Islet of Langerhans (tissue), 1 donor: ENCODE measurements around the gene SSH2.
"Not testable (repeated sequence)": the region's sequence is repeated elsewhere in the genome, so short reads cannot be mapped to it uniquely, and the experiment has no call there.

Source experiments
- FAIRE-seq: peaks from one replicate; lab custom pipeline; 2011; peaks lifted over from hg19 to GRCh38; lab: Jason Lieb, UNC

SSH2 gene

GRCh38 chr17:29870836-29871465 is 59.1 kb downstream of the SSH2 start:
- no peak for FAIRE-seq

- peak; percentile 24 for FAIRE-seq
Measured at GRCh38 chr17:29867643-29868181, 62.3 kb downstream of the SSH2 start.

DNA sequence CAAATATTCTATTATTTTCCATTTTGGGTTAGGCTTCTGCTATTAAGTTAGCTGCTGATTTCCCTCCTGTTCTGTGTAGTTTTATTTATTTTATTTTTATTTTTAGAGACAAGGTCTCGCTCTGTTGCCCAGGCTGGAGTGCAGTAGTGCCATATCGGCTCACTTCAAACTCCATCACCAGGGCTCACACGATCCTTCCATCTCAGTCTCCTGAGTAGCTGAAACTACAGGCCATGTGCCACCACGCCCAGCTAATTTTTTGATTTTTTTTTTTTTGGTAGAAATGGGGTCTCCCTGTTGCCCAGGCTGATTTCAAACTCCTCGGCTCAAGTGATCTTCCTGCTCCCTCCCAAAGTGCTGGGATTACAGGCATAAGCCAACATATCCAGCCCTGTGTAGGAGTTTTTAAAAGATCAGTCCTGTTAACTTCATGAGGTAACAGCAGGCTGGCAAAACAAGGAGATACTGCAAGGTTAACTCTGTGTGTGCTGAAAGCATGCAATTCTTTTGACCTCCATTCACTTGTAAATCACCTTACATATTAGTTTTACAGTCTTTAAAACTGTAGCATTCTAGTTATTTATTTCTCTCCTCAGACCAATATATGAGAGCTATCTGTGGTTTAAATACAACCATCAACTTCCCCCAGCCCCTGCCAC is 63.2 kb downstream of the SSH2 start:
- FAIRE-seq = no peak

- no peak for FAIRE-seq
Measured at GRCh38 chr17:29864615-29865014, 65.4 kb downstream of the SSH2 start.

DNA sequence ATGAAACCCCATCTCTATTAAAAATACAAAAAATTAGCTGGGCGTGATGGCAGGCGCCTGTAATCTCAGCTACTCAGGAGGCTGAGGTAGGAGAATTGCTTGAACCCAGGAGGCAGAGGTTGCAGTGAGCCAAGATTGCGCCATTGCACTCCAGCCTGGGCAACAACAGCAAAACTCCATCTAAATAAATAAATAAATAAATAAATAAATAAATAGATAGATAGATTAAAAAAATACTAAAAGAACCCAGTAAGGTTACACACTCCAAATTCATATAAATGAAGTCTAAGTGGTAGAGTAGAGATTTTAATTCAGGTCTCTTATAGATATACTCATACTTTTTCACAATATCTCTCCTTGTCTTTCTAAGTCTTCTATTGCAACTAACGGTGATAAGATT is 65.9 kb downstream of the SSH2 start:
- not testable (repeated sequence) for FAIRE-seq

- FAIRE-seq = no peak
Measured at GRCh38 chr17:29862951-29863350, 67.1 kb downstream of the SSH2 start.

GRCh38 chr17:29862127-29862526 is 67.9 kb downstream of the SSH2 start:
- no peak for FAIRE-seq

DNA sequence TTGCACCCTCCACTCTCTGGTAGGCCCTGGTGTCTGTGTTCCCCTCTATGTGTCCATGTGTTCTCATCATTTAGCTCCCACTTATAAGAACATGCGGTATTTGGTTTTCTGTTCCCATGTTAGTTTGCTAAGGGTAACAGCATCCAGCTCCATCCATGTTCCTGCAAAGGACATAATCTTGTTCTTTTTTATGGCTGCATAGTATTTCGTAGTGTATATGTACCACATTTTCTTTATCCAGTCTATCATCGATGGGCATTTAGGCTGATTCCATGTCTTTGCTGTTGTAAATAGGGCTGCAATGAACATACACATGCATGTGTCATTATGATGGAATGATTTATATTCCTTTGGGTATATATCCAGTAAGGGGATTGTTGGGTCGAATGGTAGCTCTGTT is 70.6 kb downstream of the SSH2 start:
- not testable (repeated sequence) for FAIRE-seq

- FAIRE-seq = no peak
Measured at GRCh38 chr17:29857823-29858222, 72.2 kb downstream of the SSH2 start.

DNA sequence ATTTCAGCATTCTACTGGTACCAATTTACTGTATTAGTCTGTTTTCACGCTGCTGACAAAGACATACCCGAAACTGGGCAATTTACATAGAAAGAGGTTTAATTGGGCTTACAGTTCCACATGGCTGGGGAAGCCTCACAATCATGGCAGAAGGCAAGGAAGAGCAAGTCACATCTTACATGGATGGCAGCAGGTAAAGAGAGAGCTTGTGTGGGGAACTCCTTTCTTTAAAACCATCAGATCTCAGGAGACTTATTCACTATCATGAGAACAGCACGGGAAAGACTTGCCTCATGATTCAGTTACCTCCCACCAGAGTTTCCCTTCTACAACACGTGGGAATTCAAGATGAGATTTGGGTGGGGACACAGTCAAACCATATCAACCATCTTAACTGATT is 72.9 kb downstream of the SSH2 start:
- FAIRE-seq = not testable (repeated sequence)

GRCh38 chr17:29855686-29856085 is 74.3 kb downstream of the SSH2 start:
- no peak for FAIRE-seq

DNA sequence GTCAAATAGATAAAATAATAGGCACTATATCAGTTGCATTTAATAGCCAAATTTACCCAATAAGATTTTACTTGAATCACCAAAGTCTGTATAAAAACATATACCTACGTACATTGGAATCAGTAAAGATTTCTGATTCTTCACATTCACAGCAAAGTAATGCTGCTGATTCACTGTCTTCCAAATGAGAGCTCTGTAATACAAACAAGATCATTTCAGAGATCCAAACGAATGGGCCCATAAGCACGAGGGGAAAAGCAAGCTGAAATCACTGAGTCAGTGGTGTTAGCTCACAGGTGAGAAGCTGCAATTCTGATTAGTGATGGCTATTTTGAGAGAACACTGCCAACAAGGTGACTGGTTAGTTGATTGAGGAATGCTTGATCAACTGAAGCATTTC is 81.3 kb downstream of the SSH2 start:
- no peak for FAIRE-seq

DNA sequence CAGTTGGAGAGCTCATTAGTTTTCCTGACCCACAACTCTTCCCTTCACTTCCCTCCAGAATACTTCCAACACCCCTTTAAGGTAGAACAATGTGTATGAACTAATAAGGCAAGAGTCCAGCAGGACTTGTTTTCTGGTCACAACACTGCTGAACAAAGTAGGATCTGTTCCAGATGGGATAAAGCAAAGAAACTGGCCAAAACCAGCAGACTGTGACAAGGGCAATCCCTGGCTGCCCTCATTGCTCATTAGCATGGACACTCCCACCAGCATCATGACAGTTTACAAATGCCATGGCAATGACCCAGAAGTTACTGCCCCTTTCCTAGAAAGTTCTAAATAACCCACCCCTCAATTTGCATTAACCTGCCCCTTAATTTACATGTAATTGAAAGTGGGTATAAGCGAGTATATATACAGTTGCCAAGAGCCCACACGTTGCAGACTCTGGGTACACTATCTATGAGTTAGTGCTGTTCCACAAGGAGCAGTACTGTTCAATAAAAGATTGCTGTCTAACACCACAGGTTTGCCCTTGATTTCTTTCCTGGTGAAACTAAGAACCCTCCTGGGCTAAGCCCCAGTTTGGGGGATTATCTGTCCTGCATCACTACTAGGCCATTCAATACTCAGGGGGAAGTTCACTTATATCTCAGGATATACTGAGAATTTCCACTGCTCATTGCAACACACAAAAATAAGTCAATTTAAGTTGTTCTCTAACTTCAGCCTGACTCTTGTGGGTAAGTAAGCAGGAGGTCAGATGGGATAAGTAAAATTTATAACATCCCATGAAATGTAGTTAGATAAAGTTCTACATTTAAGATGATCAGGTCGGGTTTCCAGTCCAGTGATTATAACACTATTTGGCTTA is 82.3 kb downstream of the SSH2 start:
- FAIRE-seq = no peak

GRCh38 chr17:29847118-29847517 is 82.9 kb downstream of the SSH2 start:
- no peak for FAIRE-seq

- FAIRE-seq = no peak
Measured at GRCh38 chr17:29846298-29846697, 83.7 kb downstream of the SSH2 start.

- FAIRE-seq = no peak
Measured at GRCh38 chr17:29844339-29845048, 85.5 kb downstream of the SSH2 start.

GRCh38 chr17:29840884-29841283 is 89.1 kb downstream of the SSH2 start:
- FAIRE-seq = no peak

- FAIRE-seq = no peak
Measured at GRCh38 chr17:29839656-29840055, 90.4 kb downstream of the SSH2 start.

DNA sequence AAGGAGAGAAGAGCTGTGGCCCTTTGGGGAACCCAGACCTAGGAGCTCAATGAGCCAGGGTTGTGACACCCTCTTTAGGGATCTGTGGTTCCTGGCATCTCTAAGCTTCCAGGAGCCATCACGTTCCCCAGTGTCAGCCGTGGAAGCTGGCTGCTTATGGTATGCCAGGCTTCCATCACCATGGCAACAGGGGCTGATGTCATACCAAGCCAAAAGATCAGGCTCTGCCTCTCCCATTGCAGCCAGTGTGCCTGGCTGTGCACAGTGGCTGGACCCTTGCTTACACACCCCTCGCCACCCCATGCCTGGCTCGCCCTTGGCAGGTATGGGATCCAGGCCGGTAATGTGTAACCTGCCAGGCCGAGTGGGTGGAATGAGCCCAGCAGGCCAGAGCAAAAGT is 91.1 kb downstream of the SSH2 start:
- FAIRE-seq = no peak

- FAIRE-seq = no peak
Measured at GRCh38 chr17:29837531-29837930, 92.5 kb downstream of the SSH2 start.

- no peak for FAIRE-seq
Measured at GRCh38 chr17:29836643-29837042, 93.4 kb downstream of the SSH2 start.
